HepG2 (cell line): Measurements from ENCODE around the gene CHST4. TPM values are rescaled to one million over a fixed set of nuclear protein-coding genes. Genes with fewer than 3 reads are reported as not detected.
"Not testable (repeated sequence)": the region's sequence is repeated elsewhere in the genome, so short reads cannot be mapped to it uniquely, and the experiment has no call there.

ENCODE experiments used
- ATAC-seq: fragments of 200-7000 bp; cut with Tn5 transposase; 3 replicates; pipeline ENCODE4 v1.9.1; 2020; ENCODE audit warnings: mild to moderate bottlenecking, moderate library complexity
- BruUV-seq: library from RNA; stranded (reverse); fragments of 400-500 nt; replicated peaks from 2 replicates; lab custom pipeline; 2021; lab: Mats Ljungman, UMichigan
- CTCF ChIA-PET: fragments of 300-600 bp; formaldehyde crosslinking; extraction: SDS; loops from one replicate; lab custom pipeline; 2021; ENCODE audit warnings: low total read pairs, inconsistent platforms, low intra/inter-chr PET ratio; lab: Yijun Ruan, JAX
- POLR2A ChIA-PET: fragments of 350-600 bp; sonication (Branson Sonifier 250); formaldehyde crosslinking; loops from one replicate; lab custom pipeline; 2020; ENCODE audit warnings: antibody characterized with exemption, inconsistent platforms; lab: Yijun Ruan, JAX
- DNase-seq: peaks from one replicate; pipeline ENCODE4 v3.0.0-alpha.2; 2015; ENCODE audit warnings: low spot score
- FAIRE-seq: peaks from 3 replicates; lab custom pipeline; 2011; peaks lifted over from hg19 to GRCh38; lab: Jason Lieb, UNC
- H2AFZ ChIP-seq: one replicate; pipeline ENCODE4 v1.6.1; 2011; ENCODE audit warnings: low read length, inconsistent platforms
- H3K27ac ChIP-seq: fragments of 300-600 bp; 3 replicates; pipeline ENCODE4 v1.8.0; 2011; ENCODE audit warnings: mixed run types, mild to moderate bottlenecking, mixed read lengths, low read length, inconsistent platforms; ENCODE audit not compliant: insufficient read depth; ENCODE audit errors: extremely low read length
- H3K27me3 ChIP-seq, 2 experiments: fragments of 200-600 bp in 1 of 2; 2 replicates in 1 of 2; 3 replicates in 1 of 2; pipeline versions ENCODE4 v1.6.0 to v1.8.0; 2011; ENCODE audit warnings: low read length in 2 of 2, mild to moderate bottlenecking in 2 of 2, moderate library complexity in 2 of 2, inconsistent platforms in 1 of 2; ENCODE audit not compliant: insufficient read depth in 2 of 2, control insufficient read depth in 1 of 2
- H3K36me3 ChIP-seq, 2 experiments: fragments of 200-600 bp in 1 of 2; replicated peaks in 1 of 2; 2 replicates in 1 of 2; 3 replicates in 1 of 2; pipeline versions ENCODE4 v1.5.1 to v1.8.0; 2011; ENCODE audit warnings: low read length in 2 of 2, inconsistent platforms in 1 of 2; ENCODE audit not compliant: insufficient read depth in 2 of 2, control insufficient read depth in 1 of 2
- H3K4me1 ChIP-seq: 2 replicates; pipeline ENCODE4 v1.5.1; 2012; ENCODE audit warnings: low read length, inconsistent platforms; ENCODE audit not compliant: insufficient read depth
- H3K4me2 ChIP-seq: 2 replicates; pipeline ENCODE4 v1.6.0; 2011; ENCODE audit warnings: low read depth, low read length, inconsistent platforms
- H3K4me3 ChIP-seq, 3 experiments: fragments of 200-600 bp in 1 of 3; sonication (generic), shearing (Covaris generic) in 1 of 3; replicated peaks in 1 of 3; 2 replicates each; pipeline ENCODE4 v1.5.1; 2011 to 2016; ENCODE audit warnings: low read length in 3 of 3, inconsistent platforms in 2 of 3, low read depth in 2 of 3, mild to moderate bottlenecking in 2 of 3, control low read depth in 1 of 3, mixed read lengths in 1 of 3; ENCODE audit not compliant: insufficient read depth in 1 of 3
- H3K79me2 ChIP-seq: one replicate; pipeline ENCODE4 v1.6.1; 2011; ENCODE audit warnings: low read length, inconsistent platforms; ENCODE audit not compliant: insufficient read depth
- H3K9ac ChIP-seq: 2 replicates; pipeline ENCODE4 v1.6.0; 2011; ENCODE audit warnings: mild to moderate bottlenecking, low read depth, low read length, inconsistent platforms; ENCODE audit not compliant: insufficient read depth
- H3K9me3 ChIP-seq: 2 replicates; pipeline ENCODE4 v1.5.1; 2012; ENCODE audit warnings: mild to moderate bottlenecking, low read length
- H4K20me1 ChIP-seq: 2 replicates; pipeline ENCODE4 v1.6.0; 2011; ENCODE audit warnings: inconsistent platforms, mild to moderate bottlenecking, low read length, moderate library complexity; ENCODE audit not compliant: insufficient read depth
- ARID5B ChIP-seq: IDR thresholded peaks from 2 replicates; pipeline ENCODE4 v1.4.0; 2020; ENCODE audit warnings: mild to moderate bottlenecking, missing genetic modification reagents
- GZF1 ChIP-seq: sonication (generic); formaldehyde crosslinking; IDR thresholded peaks from 2 replicates; pipeline ENCODE4 v1.5.1; 2020; ENCODE audit warnings: mild to moderate bottlenecking, missing genetic modification reagents
- HDAC2 ChIP-seq: sonication (generic); formaldehyde crosslinking; IDR thresholded peaks from 2 replicates; pipeline ENCODE4 v1.4.0; 2020; ENCODE audit warnings: missing genetic modification reagents
- KDM1A ChIP-seq: IDR thresholded peaks from 2 replicates; pipeline ENCODE4 v1.6.1; 2016; ENCODE audit warnings: missing compliant biosample characterization
- SIX1 ChIP-seq: sonication (generic); formaldehyde crosslinking; IDR thresholded peaks from 2 replicates; pipeline ENCODE4 v1.4.0; 2020; ENCODE audit warnings: missing genetic modification reagents, borderline replicate concordance
- SNAPC4 ChIP-seq: sonication (generic); formaldehyde crosslinking; IDR thresholded peaks from 2 replicates; pipeline ENCODE4 v1.4.0; 2020; ENCODE audit warnings: mild to moderate bottlenecking, missing genetic modification reagents
- SRSF1 ChIP-seq: fragments of 200-400 bp; formaldehyde crosslinking; optimal IDR thresholded peaks from 2 replicates; pipeline ENCODE3; 2017; ENCODE audit warnings: mild to moderate bottlenecking, low read depth, low read length, moderate library complexity
- ZNF138 ChIP-seq: sonication (generic); formaldehyde crosslinking; IDR thresholded peaks from 2 replicates; pipeline ENCODE4 v1.5.0; 2020; ENCODE audit warnings: mild to moderate bottlenecking, low read depth, missing genetic modification reagents
- WGBS: methylation state at CpG from one replicate; pipeline ENCODE4 v1.1.6; 2017; ENCODE audit warnings: low lambda C conversion rate; 5-methylcytosine and 5-hydroxymethylcytosine counted together
- in situ Hi-C: cut with HindIII; loops from 2 replicates; pipeline ENCODE4 v1.10.0; 2017; ENCODE audit warnings: low pct_unique_long_range_greater_than_20kb; ENCODE audit not compliant: extremely low pct_ligation_motif_present
- intact Hi-C: fragments of 100-400 bp; cut with micrococcal nuclease; formaldehyde crosslinking; loops from one replicate; pipeline ENCODE4 v1.10.0; 2022; ENCODE audit not compliant: unreplicated experiment
- polyA plus RNA-seq, 8 experiments: library from polyadenylated mRNA; depleted of rRNA in 3 of 8; stranded (reverse) in 7 of 8; unstranded in 1 of 8; fragments of >200 nt; fragmentation: Illumina TruSeq in 4 of 8; extraction: Trizol in 4 of 8; gene quantifications; 2 replicates each; pipeline versions ENCODE4 v1.2.1 to v1.2.3, GENCODE V29; 2011 to 2016; ENCODE audit warnings: low read depth in 4 of 8, missing spikeins in 1 of 8, mixed read lengths in 1 of 8; ENCODE audit not compliant: insufficient read depth in 1 of 8
- total RNA-seq, 5 experiments: library from RNA; depleted of rRNA; stranded (reverse); fragments of >200 nt; fragmentation: Illumina TruSeq; extraction: Trizol; gene quantifications; 2 replicates each; pipeline ENCODE4 v1.2.3, GENCODE V29; 2016; ENCODE audit warnings: low read depth in 1 of 5

CHST4 gene
- total and polyA plus RNA-seq, 2 of the 13 experiments (the other 11 are each of a cell fraction or from before 2014, with no cell fraction given), result not detected

- H3K79me2 ChIP-seq, H3K4me2 ChIP-seq, in situ Hi-C loops, H4K20me1 ChIP-seq, CTCF ChIA-PET, POLR2A ChIA-PET, DNase-seq, H3K27ac ChIP-seq, intact Hi-C loops, H3K27me3 ChIP-seq, H3K4me3 ChIP-seq, ATAC-seq, FAIRE-seq, H2AFZ ChIP-seq, BruUV-seq, H3K36me3 ChIP-seq, H3K9me3 ChIP-seq, H3K9ac ChIP-seq: not testable (repeated sequence)
- peaks cover 58% of the 10 kb centered on the region for H3K4me1 ChIP-seq
- 91% methylated on average over 7 of the region's 8 CpGs for WGBS
Observed at GRCh38 chr16:71561886-71562285, 35.7 kb downstream of the CHST4 start.

GRCh38 chr16:71562552-71562951 is 36.3 kb downstream of the CHST4 start:
- no peak overlapping the region for H3K4me3 ChIP-seq
- ChIA-PET CTCF (no interaction called here), POLR2A (no interaction called here)
- no peak overlapping the region for H3K4me2 ChIP-seq
- no peaks in the 10 kb centered on the region for H4K20me1 ChIP-seq
- H3K36me3 ChIP-seq, result no peaks in the 10 kb centered on the region
- no peaks in the 10 kb centered on the region for H3K79me2 ChIP-seq
- no peak for DNase-seq
- no peak overlapping the region for H3K27ac ChIP-seq
- intact Hi-C loops, result no loop called here
- BruUV-seq, result no TSS peak
- no peak overlapping the region for H3K9ac ChIP-seq
- no peaks in the 10 kb centered on the region; a peak in 1 of 5 replicates for H3K27me3 ChIP-seq
- in situ Hi-C loops, result no loop called here
- H3K9me3 ChIP-seq, result peaks cover 9% of the 10 kb centered on the region
- no peak for FAIRE-seq
- 95% methylated on average over 1 of the region's 1 CpG for WGBS
- H3K4me1 ChIP-seq, result peaks cover 55% of the 10 kb centered on the region
- no peak overlapping the region for H2AFZ ChIP-seq
- no peak for ATAC-seq
- peak; percentile 43; the same call in 1 of the 2 replicates for TF ChIP-seq KDM1A
- no peak for TF ChIP-seq SRSF1
- no peak for TF ChIP-seq SNAPC4
- no peak for TF ChIP-seq HDAC2 (CRISPR knock-in tag)
- no peak for TF ChIP-seq GZF1 (CRISPR knock-in tag)
- no peak for TF ChIP-seq SIX1 (CRISPR knock-in tag)
- no peak for TF ChIP-seq ARID5B (CRISPR knock-in tag)
- TF ChIP-seq ZNF138, result no peak
